ENCODE measurements around the gene EPAS1. TPM values are rescaled to one million over a fixed set of nuclear protein-coding genes. Genes with fewer than 3 reads are reported as not detected.

The EPAS1 gene
- total and polyA plus RNA-seq, 4 donors = 26.2 to 193 (median 61.1) TPM

GRCh38 chr2:46400016-46400415 lies 102.8 kb downstream of the EPAS1 start:
- H3K4me1 ChIP-seq (ENCODE audit: control insufficient read depth in 4 of 4, insufficient read depth in 4 of 4, low read length in 3 of 4) = no peaks in the 10 kb centered on the region
- no peak overlapping the region for H3K4me3 ChIP-seq (ENCODE audit: low read depth in 1 of 3, low read length in 3 of 3)
- no peaks in the 10 kb centered on the region for H3K36me3 ChIP-seq (ENCODE audit: control insufficient read depth in 4 of 4, insufficient read depth in 3 of 4, low read depth in 1 of 4, low read length in 3 of 4)
- 84% methylated on average over 1 of the region's 1 CpG for WGBS
- DNase-seq (ENCODE audit: low spot score) = no peak
- no peak overlapping the region for H3K9ac ChIP-seq (ENCODE audit: low read depth in 1 of 2, low read length in 2 of 2)
- no peak overlapping the region for H3K27ac ChIP-seq (ENCODE audit: low read depth in 1 of 2, low read length in 2 of 2)
- H3K27me3 ChIP-seq (ENCODE audit: control insufficient read depth in 4 of 4, insufficient read depth in 4 of 4, low read length in 3 of 4) = no peaks in the 10 kb centered on the region
- no peaks in the 10 kb centered on the region for H3K9me3 ChIP-seq (ENCODE audit: control insufficient read depth in 4 of 4, low read length in 3 of 4)
- TF ChIP-seq YY1 (IDR thresholded peaks at IDR 0.05) = no peak

- no peaks in the 10 kb centered on the region for H3K36me3 ChIP-seq (ENCODE audit: control insufficient read depth in 4 of 4, insufficient read depth in 3 of 4, low read depth in 1 of 4, low read length in 3 of 4)
- H3K4me1 ChIP-seq (ENCODE audit: control insufficient read depth in 4 of 4, insufficient read depth in 4 of 4, low read length in 3 of 4) = no peaks in the 10 kb centered on the region
- no peak for DNase-seq (ENCODE audit: low spot score)
- H3K4me3 ChIP-seq (ENCODE audit: low read depth in 1 of 3, low read length in 3 of 3) = no peak overlapping the region
- H3K27ac ChIP-seq (ENCODE audit: low read depth in 1 of 2, low read length in 2 of 2) = no peak overlapping the region
- H3K27me3 ChIP-seq (ENCODE audit: control insufficient read depth in 4 of 4, insufficient read depth in 4 of 4, low read length in 3 of 4) = no peaks in the 10 kb centered on the region
- TF ChIP-seq EGR1 (IDR thresholded peaks at IDR 0.05; ENCODE audit: low read depth in 2 of 2) = no peak
- no peak for TF ChIP-seq TAF1 (conservative IDR thresholded peaks at IDR 0.05)
- no peak for TF ChIP-seq RXRA (IDR thresholded peaks at IDR 0.05)
- TF ChIP-seq MAX (IDR thresholded peaks at IDR 0.05) = no peak
- no peak for TF ChIP-seq ATF3 (IDR thresholded peaks at IDR 0.05)
- no peak for TF ChIP-seq HNF4A (conservative IDR thresholded peaks at IDR 0.05)
- TF ChIP-seq FOXA1 (IDR thresholded peaks at IDR 0.05) = no peak
- TF ChIP-seq GABPA (IDR thresholded peaks at IDR 0.05 in 1 of 2, conservative IDR thresholded peaks at IDR 0.05 in 1 of 2) = no peak
- no peak for TF ChIP-seq RAD21 (IDR thresholded peaks at IDR 0.05)
- TF ChIP-seq CTCF (IDR thresholded peaks at IDR 0.05; ENCODE audit: low read depth, low read length, missing input control) = no peak
- no peak for TF ChIP-seq REST (IDR thresholded peaks at IDR 0.05)
- no peak for TF ChIP-seq NR2F2 (IDR thresholded peaks at IDR 0.05)
- H3K9ac ChIP-seq (ENCODE audit: low read depth in 1 of 2, low read length in 2 of 2) = no peak overlapping the region
- no peaks in the 10 kb centered on the region for H3K9me3 ChIP-seq (ENCODE audit: control insufficient read depth in 4 of 4, low read length in 3 of 4)
- 96% methylated on average over 6 of the region's 6 CpGs for WGBS
These were observed 105.7 kb downstream of the EPAS1 start for GRCh38 chr2:46402874-46403273.

Measured in liver (tissue), 9 donors.